ENCODE measurements around the gene MFAP3L.
"Not testable (repeated sequence)": the region's sequence is repeated elsewhere in the genome, so short reads cannot be mapped to it uniquely, and the experiment has no call there.

Gene MFAP3L

GRCh38 chr4:170026253-170027021 lies at the start of gene MFAP3L:
TSS of gene MFAP3L (minus strand) at chr4:170026395. CDS start at chr4:170005877, 20,518 bp downstream.
- DNase-seq, result peak in 57 of 58 donors; percentile 35 to 92 (median 84)

DNA sequence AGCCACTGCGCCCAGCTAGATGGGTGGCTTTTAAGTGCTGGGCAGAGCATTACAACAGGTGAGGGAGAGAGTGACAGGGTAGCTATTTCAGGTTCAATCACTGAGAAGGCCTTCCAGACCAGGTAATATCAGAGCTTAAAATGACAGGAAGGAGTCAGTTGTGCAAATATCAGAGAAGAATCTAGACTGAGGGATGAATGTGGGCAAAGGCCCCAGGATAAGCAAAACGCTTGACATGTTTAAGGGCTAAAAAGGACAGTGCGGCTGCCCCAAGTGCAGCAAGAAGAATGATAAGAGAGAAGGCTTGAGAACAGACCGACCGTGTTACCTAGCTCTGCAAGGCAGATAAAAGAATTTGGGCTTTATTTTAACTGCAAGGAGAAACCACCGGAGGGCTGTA lies 45.0 kb upstream of the MFAP3L start:
- DNase-seq, result no peak

DNA sequence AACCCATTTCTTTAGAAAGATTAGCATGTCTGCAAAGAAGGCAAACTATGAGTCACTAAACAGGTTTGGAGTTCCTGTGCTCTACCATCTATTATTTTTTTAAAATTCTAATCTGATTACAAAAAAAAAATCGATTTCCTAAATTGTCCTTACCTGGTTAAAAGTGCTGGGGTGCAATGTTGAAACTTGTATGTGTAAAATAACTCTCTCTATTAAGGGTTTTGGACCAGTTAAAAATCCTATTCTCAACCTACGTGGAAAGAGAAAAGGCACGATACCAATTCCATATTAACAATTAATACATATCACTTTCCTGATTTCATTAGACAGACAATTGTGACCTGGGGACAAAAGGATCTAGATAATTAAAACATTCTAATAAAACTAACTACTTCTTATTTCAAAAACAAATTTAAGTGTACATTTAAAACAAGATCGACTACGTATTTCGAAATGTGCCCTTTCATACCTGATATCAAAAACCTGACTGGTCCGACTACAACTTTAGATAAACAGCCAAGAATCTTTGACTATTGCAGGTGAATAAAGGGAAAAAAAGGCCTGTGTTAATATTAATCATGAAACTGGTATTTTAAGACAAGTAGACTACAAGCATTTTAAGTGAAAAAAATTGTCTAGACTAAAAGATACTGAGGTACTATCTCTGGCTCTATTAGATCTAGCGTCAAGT lies 42.4 kb upstream of the MFAP3L start:
- DNase-seq, result no peak

DNA sequence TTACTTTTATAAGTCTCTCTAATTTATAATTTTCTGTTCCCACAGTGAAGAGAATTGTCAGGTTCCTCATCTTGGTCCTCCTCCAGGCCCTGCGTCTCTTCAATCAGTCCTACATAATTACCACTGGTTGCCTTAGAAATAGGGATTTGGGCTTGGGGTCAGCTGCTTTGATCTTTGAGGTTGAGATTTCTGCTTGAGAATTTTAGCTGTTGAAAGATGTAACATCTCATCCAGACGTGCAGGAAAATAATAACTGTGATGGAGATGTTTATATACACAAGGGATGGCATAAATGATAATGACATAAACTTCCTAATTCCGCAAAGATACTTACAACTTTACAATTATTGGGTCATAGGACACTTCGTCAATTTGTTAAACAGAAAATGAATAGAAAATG lies 33.2 kb upstream of the MFAP3L start:
- DNase-seq, result no peak

DNA sequence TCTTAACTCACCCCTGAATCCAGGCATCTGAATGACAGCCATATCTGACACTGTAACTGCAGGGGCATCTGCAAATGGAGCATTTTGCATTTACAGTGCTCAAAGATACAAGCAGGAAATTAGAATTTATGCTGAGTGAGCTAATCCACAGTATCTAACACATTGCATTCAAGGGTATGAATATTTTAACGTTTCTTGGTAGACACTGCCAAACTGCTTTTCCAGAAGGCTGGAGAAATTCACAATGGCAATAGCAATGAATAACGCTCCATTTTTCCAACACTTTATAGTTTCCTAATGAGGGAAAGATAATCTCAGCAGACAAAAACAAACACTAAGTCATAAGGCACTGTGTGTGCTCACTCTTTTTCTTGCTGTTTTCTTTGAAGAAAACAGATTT lies 32.6 kb upstream of the MFAP3L start:
- no peak for DNase-seq

DNA sequence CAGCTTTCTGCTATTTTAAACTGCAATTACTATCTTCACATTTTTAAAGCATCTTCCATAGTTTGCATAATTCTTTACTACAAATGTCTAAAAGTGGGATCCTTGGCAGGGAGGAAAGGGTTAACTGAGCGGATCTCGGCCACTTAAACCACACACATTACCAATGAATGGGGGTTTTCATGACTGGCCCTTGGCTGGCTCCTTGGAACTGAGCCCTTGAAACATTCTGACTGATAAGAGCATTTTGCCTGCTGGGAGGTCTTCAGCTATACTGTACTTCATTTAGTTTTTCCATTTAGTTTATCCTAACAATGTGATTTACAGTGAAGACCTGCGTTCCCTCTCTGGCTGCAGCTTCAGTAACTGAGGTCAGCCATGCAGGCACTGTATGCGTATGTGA lies 31.7 kb upstream of the MFAP3L start:
- DNase-seq, result no peak

DNA sequence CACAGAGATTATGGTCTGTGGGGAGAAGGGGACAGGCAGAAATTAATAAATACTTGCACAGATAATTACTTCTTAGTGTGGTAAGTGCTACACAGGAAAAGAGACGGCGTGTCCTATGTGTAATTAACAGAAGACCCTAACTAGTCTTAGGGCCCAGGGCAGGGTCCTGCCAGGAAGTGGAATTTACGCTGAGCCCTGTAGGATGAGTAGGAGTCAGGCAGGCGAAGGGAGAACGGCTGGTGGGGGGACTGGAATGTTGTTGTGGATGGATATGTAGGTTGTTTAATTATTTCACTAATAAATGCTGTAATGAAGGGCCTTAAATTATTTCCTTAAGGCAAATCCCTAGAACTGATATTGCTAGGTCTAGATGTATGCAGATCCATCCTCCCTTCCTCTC lies 26.7 kb upstream of the MFAP3L start:
- DNase-seq, result no peak

GRCh38 chr4:170051402-170051801 lies 25.2 kb upstream of the MFAP3L start:
- no peak for DNase-seq

DNA sequence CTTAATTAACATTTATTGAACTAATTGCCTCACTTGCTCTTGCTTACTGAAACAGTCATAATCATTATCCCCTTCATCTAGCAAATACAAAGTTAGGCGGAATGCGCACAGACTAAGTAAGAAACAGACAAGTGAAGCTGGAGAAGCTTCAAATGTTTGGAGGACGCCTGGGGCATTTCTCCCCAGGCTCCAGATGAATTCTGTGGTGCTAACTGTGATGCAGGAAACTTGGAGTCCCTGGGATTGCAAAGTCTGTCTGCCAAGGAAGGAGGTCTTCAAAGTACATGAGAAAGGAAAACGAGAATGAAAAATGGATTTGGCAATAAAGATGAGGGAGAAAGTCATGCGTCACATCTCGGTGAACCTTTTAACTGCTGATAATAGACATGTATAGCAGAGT lies 23.6 kb upstream of the MFAP3L start:
- DNase-seq, result peak in 13 of 58 donors; percentile 6 to 75 (median 22)

DNA sequence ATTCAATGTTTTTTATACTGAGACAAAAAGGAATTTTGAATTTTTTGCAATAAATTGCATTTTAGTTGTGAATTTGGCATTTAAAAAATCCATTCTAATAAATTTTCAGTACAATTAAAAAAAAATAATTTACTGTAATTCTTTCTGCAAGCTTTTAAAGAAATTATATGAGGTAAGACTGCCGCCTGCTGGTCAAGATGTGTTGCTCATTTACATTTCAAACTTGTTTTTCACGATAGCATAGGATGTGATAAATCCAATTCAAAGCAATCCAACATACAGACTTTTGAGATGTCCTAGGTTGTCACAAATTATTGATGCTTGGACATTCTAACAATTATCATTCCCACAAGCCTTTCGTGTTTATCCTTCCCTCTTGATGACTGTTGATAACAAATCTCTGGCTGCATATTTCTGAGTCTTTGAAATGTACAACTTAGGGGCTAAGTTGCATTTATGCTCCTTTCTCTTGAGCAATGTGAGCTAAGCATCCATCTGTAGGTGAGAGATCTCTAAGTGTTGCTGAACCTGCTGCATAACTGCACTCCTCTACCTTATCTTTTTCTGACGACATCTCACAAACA lies 21.7 kb upstream of the MFAP3L start:
- DNase-seq, result peak in 26 of 58 donors; percentile 2 to 78 (median 28)

- not testable (repeated sequence) for DNase-seq
Observed at GRCh38 chr4:170046156-170046555, 20.0 kb upstream of the MFAP3L start.

- DNase-seq, result no peak
Observed at GRCh38 chr4:170040031-170040680, 14.0 kb upstream of the MFAP3L start.

DNA sequence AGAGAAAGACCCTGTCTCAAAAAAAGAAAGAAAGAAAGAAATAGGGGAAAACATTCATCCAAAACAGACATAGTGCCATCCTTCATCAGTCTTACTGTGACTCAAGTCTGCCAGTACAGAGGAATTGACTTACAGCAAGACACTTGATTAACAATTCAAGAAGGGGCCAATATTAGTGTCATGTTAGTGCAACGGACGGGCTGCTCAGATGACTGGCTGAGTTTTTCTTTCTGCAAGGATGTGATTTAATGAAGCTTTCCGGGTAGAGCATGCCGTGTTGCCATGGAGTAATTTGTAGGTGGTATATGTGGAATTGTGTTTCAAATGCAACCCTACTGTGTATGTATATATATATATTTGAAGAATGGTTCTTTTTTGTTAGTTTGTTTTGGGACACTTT lies 12.6 kb upstream of the MFAP3L start:
- DNase-seq, result no peak

GRCh38 chr4:170038232-170038631 lies 12.0 kb upstream of the MFAP3L start:
- no peak for DNase-seq

DNA sequence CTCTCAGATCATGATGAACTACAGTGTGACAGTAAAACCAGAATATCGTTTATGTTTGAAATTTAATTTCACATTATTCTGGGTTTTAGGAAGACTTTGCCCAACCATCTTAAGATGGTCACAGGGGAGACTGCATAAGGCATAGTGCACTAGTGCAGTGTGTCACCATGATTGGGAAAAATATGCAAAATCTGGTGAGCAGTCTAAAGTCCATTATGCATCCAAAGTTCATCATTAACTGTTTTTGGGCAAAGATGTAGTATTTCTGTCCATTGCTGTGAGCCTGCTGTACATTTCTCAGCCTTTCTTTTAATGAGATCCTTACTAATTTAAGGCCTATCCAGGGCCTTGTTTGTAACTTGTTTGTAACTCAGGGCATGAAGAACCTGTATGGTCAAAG lies 11.3 kb upstream of the MFAP3L start:
- DNase-seq, result no peak

DNA sequence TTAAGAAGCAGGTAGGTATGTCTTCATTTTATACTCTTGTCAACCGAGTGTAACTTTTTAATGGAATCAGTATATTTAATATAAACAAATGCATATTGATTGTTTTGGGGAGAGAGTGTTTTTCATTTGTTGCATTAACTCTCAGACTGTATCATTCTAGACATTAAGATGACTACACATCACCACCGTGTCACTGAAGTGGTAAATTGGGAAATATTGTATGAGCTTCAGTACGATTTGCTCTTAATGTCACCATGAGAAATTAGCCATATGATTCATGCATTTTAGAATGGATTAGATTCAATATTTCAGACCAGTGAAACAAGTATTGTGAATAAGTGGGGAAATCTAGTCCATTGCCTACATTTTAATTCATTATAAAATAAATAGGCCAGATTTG lies 9.7 kb upstream of the MFAP3L start:
- no peak for DNase-seq

- DNase-seq, result no peak
Observed at GRCh38 chr4:170035231-170035630, 9.0 kb upstream of the MFAP3L start.

DNA sequence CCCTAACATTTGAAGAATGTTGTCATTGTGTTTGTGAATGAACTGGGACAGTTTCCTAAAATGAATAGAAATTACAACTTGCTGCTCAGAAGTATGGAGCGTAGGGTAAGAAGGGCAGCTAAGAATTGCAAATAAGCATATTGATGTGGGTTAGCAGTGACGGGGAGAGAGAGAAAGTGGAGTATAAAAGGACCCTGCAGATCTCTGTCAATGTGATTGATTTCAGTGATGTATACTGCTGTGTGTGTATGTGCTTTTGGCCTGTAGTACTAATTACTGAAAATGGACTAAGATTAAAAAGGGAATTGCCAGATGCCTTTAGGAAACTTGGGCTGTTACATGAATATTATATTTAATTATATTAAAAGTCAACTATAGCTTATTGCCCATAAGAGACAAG lies 7.8 kb upstream of the MFAP3L start:
- no peak for DNase-seq

- DNase-seq, result no peak
Observed at GRCh38 chr4:170030121-170030520, 3.9 kb upstream of the MFAP3L start.

DNA sequence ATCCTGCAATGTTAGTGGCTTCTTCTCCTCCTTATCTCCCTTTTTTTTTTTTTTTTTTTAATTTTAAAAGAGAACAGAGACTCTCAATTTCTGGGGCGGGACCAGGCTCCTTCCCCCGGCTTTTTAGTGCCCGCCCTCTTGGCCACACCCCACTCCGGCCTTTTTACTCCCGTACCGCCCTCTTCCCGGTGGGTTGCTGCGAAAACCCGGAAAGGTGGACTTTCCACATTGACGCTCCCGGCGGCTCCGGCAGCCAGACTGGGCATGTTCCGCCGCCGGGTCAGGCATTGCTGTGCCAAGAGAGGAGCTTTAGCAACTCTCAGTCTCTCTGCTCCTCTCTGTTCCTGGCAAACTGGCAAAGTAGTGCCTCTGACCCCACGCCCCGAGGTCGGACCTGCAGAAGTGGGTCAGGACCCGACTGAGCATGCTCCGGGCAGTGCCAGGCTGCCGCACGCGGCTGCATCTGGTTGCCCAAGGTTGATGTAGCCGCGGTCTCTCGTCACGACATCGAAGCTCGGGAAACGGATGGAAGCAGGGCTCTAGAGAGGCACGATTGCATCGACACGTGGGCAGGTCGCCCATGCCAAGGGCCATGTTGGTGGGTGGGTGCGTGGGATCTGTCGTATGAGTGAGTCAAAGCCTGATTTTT lies 1.1 kb upstream of the MFAP3L start:
- peak; percentile 44 to 99 (median 87) for DNase-seq

DNA sequence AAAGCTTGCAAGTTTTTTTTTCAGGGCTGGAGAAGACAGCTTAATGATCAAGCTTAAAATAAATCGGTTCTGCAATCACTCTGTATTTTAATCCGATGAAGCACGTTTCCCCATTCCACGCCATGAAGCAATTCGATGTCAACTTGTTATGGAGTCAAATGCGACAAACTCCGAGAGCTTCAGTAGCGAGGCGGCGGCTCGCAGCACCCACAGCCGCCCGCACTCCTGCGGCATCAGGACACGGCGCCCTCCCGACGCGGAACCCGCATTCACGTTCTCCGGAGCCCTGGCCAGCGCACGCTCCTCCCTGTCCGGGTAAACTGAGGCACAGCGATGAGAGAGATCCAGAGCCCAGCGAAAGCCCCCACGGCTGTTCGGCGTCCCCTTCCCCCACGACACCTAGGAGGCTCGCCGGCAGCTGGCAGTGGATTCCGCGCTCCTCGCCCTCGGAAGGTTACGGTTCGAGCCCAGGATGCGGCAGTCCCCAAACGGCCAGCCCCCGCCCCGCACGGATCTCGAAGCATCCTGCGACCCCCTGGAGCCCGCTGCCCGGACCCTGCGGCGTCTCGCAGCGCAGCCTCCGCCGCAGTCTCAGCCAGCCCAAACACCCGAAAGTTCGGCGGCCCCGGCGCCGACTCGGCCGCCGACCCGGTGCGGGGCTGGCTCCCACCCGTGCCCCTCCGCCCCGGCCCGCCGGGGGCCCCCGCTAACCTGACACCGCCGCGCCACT lies 507 bp downstream of the MFAP3L start:
- DNase-seq, result peak in 39 of 58 donors; percentile 6 to 68 (median 51)

Measured in anterior cingulate cortex (tissue), 58 donors.